Measurements from ENCODE around the gene PITPNB. TPM values are rescaled to one million over a fixed set of nuclear protein-coding genes. Genes with fewer than 3 reads are reported as not detected.

Gene PITPNB
- total RNA-seq, 1 donor from 2014 or later = 43.7 TPM

- ATAC-seq (peak; percentile 35), DNase-seq (ENCODE audit: missing footprints) (no peak)
- intact Hi-C loops (cut with DNase I) = loop anchor here (2.0 to 10.0 kb wide), 2 partner anchors 33 to 709 kb away; partner anchors contain the start of gene PITPNB
Measured at GRCh38 chr22:27885977-27886842, 32.8 kb downstream of the PITPNB start.

- DNase-seq (ENCODE audit: missing footprints) (no peak), ATAC-seq (no peak)
- intact Hi-C loops (cut with DNase I) = loop anchor here (10.0 kb wide), 1 partner anchor 711 kb away; no protein-coding TSS in a partner anchor
Measured at GRCh38 chr22:27883656-27884350, 35.3 kb downstream of the PITPNB start.

- ATAC-seq (no peak), DNase-seq (ENCODE audit: missing footprints) (no peak)
- intact Hi-C loops (cut with DNase I) = loop anchor here (10.0 kb wide), 1 partner anchor 712 kb away; no protein-coding TSS in a partner anchor
Measured at GRCh38 chr22:27882507-27883290, 36.4 kb downstream of the PITPNB start.

DNA sequence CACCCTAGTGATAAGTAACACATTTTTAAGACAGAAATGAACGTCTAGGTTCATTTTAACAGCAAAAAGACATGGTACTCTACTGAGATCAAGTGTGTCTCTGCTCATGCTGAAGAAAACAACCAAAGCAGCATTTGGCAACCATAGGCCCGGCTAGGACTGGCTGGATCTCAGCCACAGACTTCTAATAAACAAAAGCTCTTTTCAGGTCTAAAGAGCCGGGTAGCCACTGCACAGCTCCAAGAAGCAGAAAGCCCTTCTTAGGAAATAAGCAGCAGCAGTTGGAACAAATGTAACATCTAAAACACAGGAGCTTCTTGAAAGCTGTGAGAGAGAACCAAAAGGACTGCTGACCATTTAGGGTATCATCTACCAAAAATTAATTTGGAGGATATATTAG lies 37.6 kb downstream of the PITPNB start:
- intact Hi-C loops (cut with DNase I) = loop anchor here (1.0 to 10.0 kb wide), 2 partner anchors 128 to 713 kb away; no protein-coding TSS in a partner anchor
- peak; percentile 72 for ATAC-seq
- no peak for DNase-seq (ENCODE audit: missing footprints)

- intact Hi-C loops (cut with DNase I) = loop anchor here (1.0 to 10.0 kb wide), 2 partner anchors 128 to 714 kb away; no protein-coding TSS in a partner anchor
- peak; percentile 78 for ATAC-seq
- no peak for DNase-seq (ENCODE audit: missing footprints)
Measured at GRCh38 chr22:27880778-27881394, 38.2 kb downstream of the PITPNB start.

- ATAC-seq (peak; percentile 41), DNase-seq (ENCODE audit: missing footprints) (no peak)
- intact Hi-C loops (cut with DNase I) = loop anchor here (10.0 kb wide), 1 partner anchor 715 kb away; no protein-coding TSS in a partner anchor
Measured at GRCh38 chr22:27879923-27880322, 39.1 kb downstream of the PITPNB start.

DNA sequence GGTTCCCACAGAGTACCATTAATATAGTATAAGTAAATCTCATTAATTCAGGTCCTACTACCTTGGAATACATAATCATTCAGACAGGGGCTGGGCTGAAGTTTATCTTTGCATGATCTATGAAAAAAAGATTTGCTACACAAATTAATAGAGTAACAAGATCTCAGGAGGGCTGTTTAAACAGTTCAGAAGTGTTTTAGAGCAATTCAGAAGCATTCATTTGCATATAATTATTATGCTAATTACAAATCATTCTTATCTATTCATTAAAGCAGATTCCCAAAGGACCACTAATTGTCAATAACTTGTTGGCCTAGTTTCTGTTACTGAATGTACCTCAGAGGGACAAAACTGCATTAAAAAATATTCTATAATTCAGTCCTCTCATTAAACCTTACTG lies 40.5 kb downstream of the PITPNB start:
- no peak for ATAC-seq

DNA sequence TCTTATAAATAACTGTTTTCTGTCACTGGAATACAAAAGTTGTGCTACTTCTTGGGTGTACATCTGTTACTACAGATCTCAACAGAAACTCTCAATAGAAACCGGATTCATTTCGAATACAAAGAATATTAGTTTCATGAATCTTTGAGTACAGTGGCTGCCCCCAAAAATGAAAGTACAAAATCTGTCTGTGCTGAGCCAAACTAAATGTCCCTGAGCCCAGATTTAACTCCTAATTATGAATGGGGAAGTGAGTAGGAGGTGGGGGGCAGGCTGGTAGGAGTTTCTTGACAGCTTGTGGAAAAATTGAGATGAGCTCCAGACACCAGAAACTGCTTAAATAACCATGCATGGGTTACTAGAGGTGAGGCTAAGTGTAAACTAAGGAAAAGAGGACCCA lies 41.6 kb downstream of the PITPNB start:
- DNase-seq (ENCODE audit: missing footprints) = no peak
- ATAC-seq = no peak
- intact Hi-C loops (cut with DNase I) = no loop called here

More for the DNA sequence above, 40.5 kb downstream of the PITPNB start:
- intact Hi-C loops (cut with DNase I) = no loop called here
- no peak for DNase-seq (ENCODE audit: missing footprints)

DNA sequence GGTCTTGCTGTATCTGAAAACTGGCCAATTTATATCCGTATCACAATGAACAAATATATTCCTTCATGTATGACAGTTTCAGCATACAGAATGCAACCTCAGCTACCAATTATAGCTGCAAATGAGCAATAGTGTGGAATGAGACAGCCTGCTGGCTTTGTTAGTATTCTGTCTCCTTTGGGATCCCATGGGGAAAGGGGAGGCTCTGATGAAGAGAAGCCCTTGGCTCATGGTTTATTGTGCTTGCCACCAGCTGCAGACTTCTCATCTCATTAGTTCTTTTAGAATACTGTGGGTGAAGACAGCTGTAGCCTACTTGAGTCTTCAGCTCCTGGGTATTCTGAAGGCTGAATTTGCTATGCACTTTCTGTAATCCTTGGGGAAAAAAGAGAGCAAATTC lies 42.4 kb downstream of the PITPNB start:
- DNase-seq (ENCODE audit: missing footprints) = no peak
- intact Hi-C loops (cut with DNase I) = no loop called here
- peak; percentile 36 for ATAC-seq

GRCh38 chr22:27875951-27876350 lies 43.1 kb downstream of the PITPNB start:
- intact Hi-C loops (cut with DNase I) = no loop called here
- no peak for DNase-seq (ENCODE audit: missing footprints)
- no peak for ATAC-seq

DNA sequence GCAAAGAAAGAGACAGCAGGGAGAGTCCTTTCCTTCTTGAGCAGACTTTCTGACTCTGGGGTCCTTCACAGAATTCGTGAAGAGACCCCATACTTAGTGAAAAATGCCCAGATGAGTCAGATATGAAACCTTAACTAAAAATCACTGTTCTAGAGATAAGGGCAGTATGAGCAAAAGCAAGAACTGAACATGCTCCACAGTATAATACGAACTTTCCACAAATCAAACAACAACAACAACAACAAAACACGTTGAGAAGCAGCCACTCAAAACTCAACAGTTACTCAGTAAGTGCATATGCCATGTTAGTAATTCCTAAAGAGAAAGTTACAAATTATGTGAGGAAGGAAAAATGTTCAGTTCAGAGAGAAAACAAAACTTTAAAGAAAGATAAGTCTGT lies 44.3 kb downstream of the PITPNB start:
- DNase-seq (ENCODE audit: missing footprints) (no peak), ATAC-seq (no peak)
- intact Hi-C loops (cut with DNase I) = no loop called here

GRCh38 chr22:27874185-27874584 lies 44.9 kb downstream of the PITPNB start:
- DNase-seq (ENCODE audit: missing footprints) = no peak
- ATAC-seq = no peak
- intact Hi-C loops (cut with DNase I) = no loop called here

- DNase-seq (ENCODE audit: missing footprints) (no peak), ATAC-seq (peak; percentile 84)
- intact Hi-C loops (cut with DNase I) = no loop called here
Measured at GRCh38 chr22:27873472-27873871, 45.6 kb downstream of the PITPNB start.

- no peak for DNase-seq (ENCODE audit: missing footprints)
- ATAC-seq = no peak
- intact Hi-C loops (cut with DNase I) = no loop called here
Measured at GRCh38 chr22:27872488-27872887, 46.6 kb downstream of the PITPNB start.

DNA sequence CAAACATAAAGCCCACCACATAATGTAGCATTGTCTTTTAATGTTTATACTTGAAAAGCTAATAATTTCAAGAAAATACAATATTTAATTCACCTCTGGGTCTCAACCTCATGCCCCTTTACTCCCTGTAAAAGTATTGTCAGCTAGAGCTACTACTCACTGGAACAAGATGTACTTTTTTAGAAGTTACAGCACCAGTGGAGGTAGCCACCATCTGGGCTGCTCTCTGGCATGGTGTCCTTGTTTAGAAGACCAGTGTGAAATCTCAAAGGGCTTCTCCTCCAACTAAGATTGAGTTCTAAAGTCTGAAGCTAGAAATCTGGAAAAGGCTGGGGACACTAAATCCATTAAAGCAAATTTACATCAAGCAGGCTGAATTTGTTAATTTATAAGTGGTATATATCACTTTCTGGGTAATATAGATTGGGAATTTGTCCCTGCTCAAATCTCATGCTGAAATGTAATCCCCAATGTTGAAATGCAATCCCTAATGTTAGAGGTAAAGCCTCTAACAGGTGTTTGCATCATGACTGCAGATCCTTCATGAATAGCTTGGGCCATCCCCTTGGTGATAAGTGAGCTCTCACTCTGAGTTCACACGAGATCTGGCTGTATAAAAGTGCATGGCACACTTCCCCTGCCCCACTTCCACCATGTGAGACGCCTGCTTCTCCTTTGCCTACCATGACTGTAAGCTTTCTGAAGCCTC lies 47.6 kb downstream of the PITPNB start:
- no peak for ATAC-seq
- intact Hi-C loops (cut with DNase I) = no loop called here
- no peak for DNase-seq (ENCODE audit: missing footprints)

- DNase-seq (ENCODE audit: missing footprints) = no peak
- intact Hi-C loops (cut with DNase I) = no loop called here
Measured at GRCh38 chr22:27870234-27871191, 48.5 kb downstream of the PITPNB start.

DNA sequence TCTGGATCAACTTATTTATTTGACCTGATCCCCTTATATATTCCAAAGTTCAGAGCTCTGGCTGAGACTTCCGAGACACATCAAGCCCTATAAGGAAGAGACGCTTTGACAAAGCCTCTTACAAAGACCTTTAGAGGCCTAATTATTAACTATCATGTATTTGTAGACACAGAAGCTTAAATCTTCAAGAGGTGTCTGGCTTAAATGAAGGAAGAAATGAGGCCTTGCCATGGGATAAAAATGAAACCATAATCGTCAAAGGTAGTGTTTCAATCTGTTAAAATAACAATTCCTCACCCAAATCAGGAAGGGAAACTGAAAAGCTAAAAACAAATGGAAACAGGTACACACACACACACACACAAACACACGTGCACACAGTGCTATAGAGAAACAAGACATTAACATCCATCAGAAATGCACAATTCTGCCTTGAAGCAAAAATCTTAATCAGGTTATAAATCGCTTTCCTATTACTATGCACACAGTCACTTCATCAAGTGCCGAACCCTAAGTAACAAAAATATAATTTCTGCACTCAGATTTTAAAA lies 50.2 kb downstream of the PITPNB start:
- ATAC-seq (no peak), DNase-seq (ENCODE audit: missing footprints) (no peak)
- intact Hi-C loops (cut with DNase I) = no loop called here

More at GRCh38 chr22:27870234-27871191, 48.5 kb downstream of the PITPNB start:
- ATAC-seq = no peak

Data from Right ventricle myocardium inferior (tissue), 1 donor.